ENCODE results near the gene CD86. TPM values are rescaled to one million over a fixed set of nuclear protein-coding genes. Genes with fewer than 3 reads are reported as not detected.

The CD86 gene
- total and polyA plus RNA-seq, 4 donors = 1.7 to 4.0 (median 2.6) TPM

- 95% methylated on average over 8 of the region's 8 CpGs for WGBS
- Histone ChIP-seq H3K36me3 (ENCODE audit: control insufficient read depth in 4 of 4, insufficient read depth in 3 of 4, low read depth in 1 of 4, low read length in 3 of 4) (no peaks in the 10 kb centered on the region), H3K27me3 (ENCODE audit: control insufficient read depth in 4 of 4, insufficient read depth in 4 of 4, low read length in 3 of 4) (no peaks in the 10 kb centered on the region), H3K9me3 (ENCODE audit: control insufficient read depth in 4 of 4, low read length in 3 of 4) (no peaks in the 10 kb centered on the region), H3K9ac (ENCODE audit: low read depth in 1 of 2, low read length in 2 of 2) (no peak overlapping the region), H3K27ac (ENCODE audit: low read depth in 1 of 2, low read length in 2 of 2) (no peak overlapping the region), H3K4me1 (ENCODE audit: control insufficient read depth in 4 of 4, insufficient read depth in 4 of 4, low read length in 3 of 4) (peaks cover 0 to 12% (median 4%) of the 10 kb centered on the region in 4 donors), H3K4me3 (ENCODE audit: low read depth in 1 of 3, low read length in 3 of 3) (no peak overlapping the region)
- TF ChIP-seq FOXA2 (IDR thresholded peaks at IDR 0.05) (no peak), HNF4A (conservative IDR thresholded peaks at IDR 0.05) (no peak), TAF1 (conservative IDR thresholded peaks at IDR 0.05) (no peak), FOXA1 (IDR thresholded peaks at IDR 0.05) (no peak), RXRA (IDR thresholded peaks at IDR 0.05) (no peak), GABPA (IDR thresholded peaks at IDR 0.05 in 1 of 2, conservative IDR thresholded peaks at IDR 0.05 in 1 of 2) (no peak), REST (IDR thresholded peaks at IDR 0.05) (no peak), MAX (IDR thresholded peaks at IDR 0.05) (no peak), HNF4G (IDR thresholded peaks at IDR 0.05) (no peak), ZBTB33 (IDR thresholded peaks at IDR 0.05) (no peak), CTCF (IDR thresholded peaks at IDR 0.05; ENCODE audit: low read depth, low read length, missing input control) (no peak), EGR1 (IDR thresholded peaks at IDR 0.05; ENCODE audit: low read depth in 2 of 2) (no peak), JUND (IDR thresholded peaks at IDR 0.05) (no peak), YY1 (IDR thresholded peaks at IDR 0.05) (no peak)
- no peak for DNase-seq (ENCODE audit: low spot score)
These were observed 24.5 kb downstream of the CD86 start for GRCh38 chr3:122079524-122080206.

GRCh38 chr3:122080207-122080587 is 25.0 kb downstream of the CD86 start:
- no peak overlapping the region for H3K4me3 ChIP-seq (ENCODE audit: low read depth in 1 of 3, low read length in 3 of 3)

More at GRCh38 chr3:122080207-122080587, 25.0 kb downstream of the CD86 start:
- H3K4me1 ChIP-seq (ENCODE audit: control insufficient read depth in 4 of 4, insufficient read depth in 4 of 4, low read length in 3 of 4) = peaks cover 0 to 12% (median 4%) of the 10 kb centered on the region in 4 donors
- 92% methylated on average over 9 of the region's 9 CpGs for WGBS
- no peak for TF ChIP-seq FOXA1 (IDR thresholded peaks at IDR 0.05)
- H3K27me3 ChIP-seq (ENCODE audit: control insufficient read depth in 4 of 4, insufficient read depth in 4 of 4, low read length in 3 of 4) = no peaks in the 10 kb centered on the region
- no peak for DNase-seq (ENCODE audit: low spot score)
- no peaks in the 10 kb centered on the region for H3K9me3 ChIP-seq (ENCODE audit: control insufficient read depth in 4 of 4, low read length in 3 of 4)
- H3K9ac ChIP-seq (ENCODE audit: low read depth in 1 of 2, low read length in 2 of 2) = no peak overlapping the region
- H3K36me3 ChIP-seq (ENCODE audit: control insufficient read depth in 4 of 4, insufficient read depth in 3 of 4, low read depth in 1 of 4, low read length in 3 of 4) = no peaks in the 10 kb centered on the region
- no peak overlapping the region for H3K27ac ChIP-seq (ENCODE audit: low read depth in 1 of 2, low read length in 2 of 2)

Data from liver (tissue), 9 donors.